ENCODE measurements around the gene UNC13A. TPM values are rescaled to one million over a fixed set of nuclear protein-coding genes. Genes with fewer than 3 reads are reported as not detected.

The UNC13A gene
- total and polyA plus RNA-seq, 2 donors (not counting 3 experiments of a cell fraction or from before 2014, with no cell fraction given), result 0.04 to 0.09 TPM

DNA sequence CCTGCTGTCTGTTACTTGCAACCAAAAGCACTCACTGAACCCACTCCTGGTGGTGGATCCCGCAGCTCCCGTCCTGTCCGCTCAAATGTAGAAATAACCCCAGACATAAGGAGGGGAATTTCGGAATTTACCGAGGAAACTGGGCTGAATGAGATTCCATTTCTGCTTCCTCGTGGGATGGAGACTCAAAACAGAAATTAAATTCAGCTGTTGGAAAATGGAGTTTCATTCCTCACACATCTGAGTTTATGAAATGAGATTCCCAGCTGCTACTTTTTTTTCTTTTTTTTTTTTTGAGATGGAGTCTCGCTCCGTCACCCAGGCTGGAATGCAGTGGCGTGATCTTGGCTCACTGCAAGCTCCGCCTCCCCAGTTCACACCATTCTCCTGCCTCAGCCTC lies 88.4 kb downstream of the UNC13A start:
- H3K36me3 ChIP-seq (ENCODE audit: control insufficient read depth in 2 of 2, extremely low read depth in 1 of 2, insufficient read depth in 2 of 2, low read length in 2 of 2), result no peaks in the 10 kb centered on the region
- H3K9ac ChIP-seq (replicated peaks; ENCODE audit: extremely low read depth, insufficient read depth, low read length), result no peak overlapping the region
- ChIA-PET CTCF (no interaction called here), POLR2A (no interaction called here)
- intact Hi-C loops (cut with micrococcal nuclease) (no loop called here), dilution Hi-C loops (cut with MboI; ENCODE audit: extremely low pct_ligation_motif_present, low sequenced_read_pairs) (no loop called here)
- H2AFZ ChIP-seq (ENCODE audit: low read depth, low read length), result no peak overlapping the region
- FAIRE-seq (no peak), DNase-seq (ENCODE audit: low read depth, low spot score) (no peak)
- BruUV-seq (replicated peaks), result no TSS peak
- H4K20me1 ChIP-seq (replicated peaks; ENCODE audit: control insufficient read depth, extremely low read depth, insufficient read depth, low read length), result no peaks in the 10 kb centered on the region
- no peaks in the 10 kb centered on the region for H3K9me1 ChIP-seq (replicated peaks; ENCODE audit: control insufficient read depth, extremely low read depth, insufficient read depth, low read length)
- H3K79me2 ChIP-seq (ENCODE audit: control insufficient read depth, insufficient read depth, low read length), result no peaks in the 10 kb centered on the region
- H3K4me3 ChIP-seq (replicated peaks in 1 of 3; ENCODE audit: insufficient read depth in 1 of 3, low read depth in 1 of 3, low read length in 3 of 3), result no peak overlapping the region
- H3K4me2 ChIP-seq (ENCODE audit: insufficient read depth, low read length), result no peak overlapping the region
- no peaks in the 10 kb centered on the region for H3K9me3 ChIP-seq (replicated peaks; ENCODE audit: control insufficient read depth, insufficient read depth, low read length)
- peaks cover 2 to 3% of the 10 kb centered on the region in 2 experiments for H3K27me3 ChIP-seq (ENCODE audit: control insufficient read depth in 2 of 2, insufficient read depth in 2 of 2, low read length in 2 of 2)
- no peaks in the 10 kb centered on the region for H3K4me1 ChIP-seq (ENCODE audit: control insufficient read depth, extremely low read depth, insufficient read depth, low read length)
- H3K27ac ChIP-seq (ENCODE audit: insufficient read depth, low read depth, low read length), result no peak overlapping the region
- TF ChIP-seq FOS (IDR thresholded peaks at IDR 0.05; ENCODE audit: borderline replicate concordance, insufficient read depth, low read length) (no peak), CTCF (IDR thresholded peaks at IDR 0.05; ENCODE audit: extremely low read depth in 1 of 2, insufficient read depth in 1 of 2, low read depth in 1 of 2, low read length in 2 of 2) (no peak), POLR2A (IDR thresholded peaks at IDR 0.05; ENCODE audit: low read depth, low read length) (no peak), JUN (IDR thresholded peaks at IDR 0.05; ENCODE audit: borderline replicate concordance, insufficient read depth, insufficient read length, low read depth) (no peak), GATA2 (IDR thresholded peaks at IDR 0.05; ENCODE audit: insufficient read depth, insufficient read length, low read depth, low read length) (no peak), MYC (IDR thresholded peaks at IDR 0.05; ENCODE audit: low read depth, low read length) (no peak), POLR2AphosphoS5 (IDR thresholded peaks at IDR 0.05; ENCODE audit: insufficient read depth, low read depth, low read length) (no peak), EZH2 (IDR thresholded peaks at IDR 0.05; ENCODE audit: borderline replicate concordance, low read depth, low read length, severe bottlenecking) (no peak)
- TF ChIP-seq, protein P1, sequence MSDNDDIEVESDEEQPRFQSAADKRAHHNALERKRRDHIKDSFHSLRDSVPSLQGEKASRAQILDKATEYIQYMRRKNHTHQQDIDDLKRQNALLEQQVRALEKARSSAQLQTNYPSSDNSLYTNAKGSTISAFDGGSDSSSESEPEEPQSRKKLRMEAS (IDR thresholded peaks at IDR 0.05; ENCODE audit: insufficient read depth, insufficient read length), result no peak

All from endothelial cell of umbilical vein (primary cell).